ENCODE data around the gene PPM1H.

PPM1H gene

DNA sequence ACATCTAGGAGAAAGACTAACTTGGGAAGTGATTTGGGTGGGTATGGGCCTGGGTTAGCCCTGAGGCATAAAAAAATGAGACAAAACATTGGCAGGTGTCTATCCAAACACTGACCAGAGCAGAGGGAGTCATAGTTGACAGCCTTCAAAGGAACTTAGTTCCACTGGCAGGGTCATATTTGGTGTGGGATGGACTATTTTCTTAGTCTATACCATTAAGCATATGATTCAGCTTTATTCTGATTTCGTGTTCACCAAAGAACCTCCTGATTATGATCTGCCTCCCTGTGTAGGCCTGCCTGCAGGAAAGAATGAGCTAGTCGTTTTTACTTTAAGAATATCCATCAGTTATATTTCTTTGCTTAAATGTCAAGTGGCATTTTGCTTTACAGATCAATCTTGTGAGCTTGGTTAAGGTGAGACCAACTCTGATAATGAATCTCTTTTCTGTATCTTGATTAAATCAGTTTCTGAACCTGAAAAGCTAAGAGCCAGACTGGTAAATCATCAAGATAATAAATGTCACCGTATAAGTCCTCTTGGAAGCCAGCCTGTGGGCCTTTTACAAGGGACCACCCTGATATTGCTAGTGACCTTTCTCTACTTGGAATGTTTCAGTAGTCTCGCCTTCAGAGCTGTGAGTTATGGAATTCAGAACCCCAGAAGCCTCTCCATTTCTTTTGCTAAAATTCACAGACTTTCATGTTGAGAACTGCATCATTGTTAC, 285.4 kb downstream of the PPM1H start:
- DNase-seq (ENCODE audit: low read depth) = no peak

DNA sequence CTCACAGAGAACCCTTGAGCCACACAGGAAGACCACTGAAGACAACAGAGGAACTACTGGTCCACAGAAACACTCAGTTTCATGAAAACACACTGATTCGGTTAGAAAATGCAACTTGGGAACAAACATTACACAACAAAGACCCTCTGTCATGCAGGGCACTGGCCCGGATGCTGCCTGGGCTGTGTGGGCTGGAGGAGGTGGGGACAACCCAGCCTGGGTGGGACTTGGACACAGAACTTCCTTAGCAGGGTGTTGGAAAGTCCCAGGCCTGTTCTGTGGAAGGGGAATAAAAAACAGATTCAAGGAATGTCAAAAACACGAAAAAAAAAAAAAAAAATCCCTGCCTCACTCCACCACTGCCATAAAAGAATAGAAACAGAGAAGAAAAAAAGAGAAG, 287.4 kb downstream of the PPM1H start:
- DNase-seq (ENCODE audit: low read depth) = no peak

DNA sequence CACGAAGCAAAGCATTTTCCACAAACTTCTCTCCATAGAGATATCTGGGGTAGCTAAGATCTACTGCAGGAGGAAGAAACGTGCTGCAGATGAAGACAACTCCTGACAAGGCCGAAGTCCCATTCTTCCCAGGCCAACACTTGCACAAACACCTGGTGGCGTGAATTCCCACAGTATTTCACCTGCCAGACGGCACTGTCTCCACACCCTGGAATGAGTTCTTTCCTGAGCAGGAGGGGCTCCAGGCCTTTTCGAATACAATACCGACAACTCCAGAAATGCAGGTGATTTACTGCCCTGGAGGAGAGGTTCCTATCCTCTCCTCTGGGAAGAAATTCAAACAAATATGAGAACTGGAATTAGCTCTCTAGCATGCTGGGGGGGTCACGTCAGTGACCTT, 288.4 kb downstream of the PPM1H start:
- no peak for DNase-seq (ENCODE audit: low read depth)

DNA sequence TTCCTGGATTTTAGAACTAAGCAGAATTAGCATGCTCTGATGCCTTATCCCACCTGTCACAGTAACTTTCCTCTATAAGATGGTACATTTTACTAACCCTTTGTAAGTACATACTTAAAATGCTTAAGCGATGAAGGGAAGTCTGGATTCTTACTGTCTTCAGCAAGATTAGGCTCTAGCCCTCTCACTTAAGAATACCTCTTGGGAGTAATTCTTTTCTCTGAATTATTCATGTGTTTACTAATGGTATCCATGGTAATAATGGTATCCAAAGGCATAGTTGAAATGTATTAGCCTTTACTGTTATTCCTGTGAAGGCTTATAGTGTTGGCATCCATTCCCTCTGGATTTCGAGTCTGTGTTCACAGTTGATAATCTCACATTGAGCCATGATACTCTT, 291.5 kb downstream of the PPM1H start:
- DNase-seq (ENCODE audit: low read depth) = peak; percentile 32

DNA sequence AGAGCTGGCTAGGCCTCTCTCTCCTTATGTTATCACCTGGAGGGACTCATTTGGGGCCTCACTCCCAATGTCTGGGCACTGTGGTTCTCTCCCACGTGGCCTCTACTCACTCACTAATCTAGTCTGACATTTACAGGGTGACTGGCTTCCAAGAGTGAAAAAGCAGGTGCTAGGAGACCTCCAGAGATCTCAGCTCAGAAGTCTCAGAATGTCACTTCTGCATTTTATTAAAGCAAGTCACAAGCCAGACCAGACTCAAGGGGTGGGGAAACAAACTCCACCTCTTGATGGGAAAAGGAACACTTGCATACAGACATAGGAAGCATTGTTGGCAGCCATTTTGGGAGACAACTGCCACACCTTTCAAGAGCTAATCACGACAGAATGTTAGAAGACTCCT, 292.5 kb downstream of the PPM1H start:
- no peak for DNase-seq (ENCODE audit: low read depth)

DNA sequence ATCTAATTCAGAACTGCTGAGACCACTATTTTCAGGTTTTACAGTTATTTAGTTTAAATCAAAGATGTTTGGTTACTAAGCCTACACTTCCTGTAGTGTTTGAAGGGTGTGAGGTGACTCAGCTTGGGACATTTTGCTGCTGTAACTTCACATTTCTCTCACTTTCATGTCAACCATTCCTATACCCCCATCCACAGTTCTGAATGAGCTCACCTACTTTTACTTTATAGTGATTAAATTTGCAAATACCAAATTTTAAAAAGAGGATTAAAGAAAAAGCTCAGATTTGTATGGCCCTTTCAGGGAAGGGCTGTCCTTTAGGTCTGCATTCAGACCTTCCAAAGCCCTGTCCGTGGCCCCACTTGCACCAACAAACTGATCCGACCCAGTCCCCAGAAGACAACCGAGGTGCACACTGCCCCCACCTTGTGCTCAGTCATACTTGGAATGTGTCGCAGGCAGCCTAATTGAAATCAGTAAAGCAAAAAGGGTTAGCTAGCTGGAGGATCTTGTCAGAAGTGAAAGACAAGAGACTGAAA, 294.0 kb downstream of the PPM1H start:
- DNase-seq (ENCODE audit: low read depth) = peak; percentile 24

DNA sequence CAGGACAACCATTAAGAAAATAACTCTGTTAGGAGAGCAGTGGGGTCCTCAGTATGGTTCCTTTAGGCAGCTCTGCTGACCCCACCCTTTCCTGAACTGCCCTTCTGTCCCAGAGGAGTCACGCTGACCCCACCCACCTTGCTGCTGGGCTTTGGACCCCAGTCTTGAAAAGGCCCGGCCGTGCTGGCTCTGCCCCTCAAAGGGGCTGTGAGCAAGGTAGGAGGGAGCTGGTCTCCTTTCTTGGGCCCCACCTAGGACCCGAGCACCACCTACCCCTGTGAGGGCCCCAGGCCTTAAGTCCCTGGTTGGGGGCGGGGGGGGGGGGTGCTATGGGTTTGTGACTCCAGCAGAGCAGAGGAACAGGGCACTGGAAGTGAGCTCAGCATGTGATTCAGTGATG, 297.3 kb downstream of the PPM1H start:
- DNase-seq (ENCODE audit: low read depth) = no peak

DNA sequence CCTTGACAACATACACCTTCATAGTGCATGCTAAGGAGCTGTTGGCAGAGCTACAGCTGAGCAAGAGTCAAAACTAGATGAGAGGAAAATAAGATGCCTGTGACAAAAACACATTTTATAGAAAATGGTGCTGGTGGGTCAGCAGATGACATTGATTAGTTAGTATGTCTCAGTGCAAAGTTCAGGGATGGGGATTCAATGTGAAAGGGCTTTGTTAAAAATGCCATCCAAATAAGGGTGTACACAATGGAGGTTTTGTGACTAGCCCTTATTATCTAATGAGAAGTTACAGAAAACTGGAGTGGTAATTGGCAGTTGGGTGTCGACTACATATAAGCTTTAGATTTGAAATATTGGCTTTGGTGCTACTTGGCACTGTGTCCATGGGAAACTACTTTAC, 299.3 kb downstream of the PPM1H start:
- DNase-seq (ENCODE audit: low read depth) = no peak

DNA sequence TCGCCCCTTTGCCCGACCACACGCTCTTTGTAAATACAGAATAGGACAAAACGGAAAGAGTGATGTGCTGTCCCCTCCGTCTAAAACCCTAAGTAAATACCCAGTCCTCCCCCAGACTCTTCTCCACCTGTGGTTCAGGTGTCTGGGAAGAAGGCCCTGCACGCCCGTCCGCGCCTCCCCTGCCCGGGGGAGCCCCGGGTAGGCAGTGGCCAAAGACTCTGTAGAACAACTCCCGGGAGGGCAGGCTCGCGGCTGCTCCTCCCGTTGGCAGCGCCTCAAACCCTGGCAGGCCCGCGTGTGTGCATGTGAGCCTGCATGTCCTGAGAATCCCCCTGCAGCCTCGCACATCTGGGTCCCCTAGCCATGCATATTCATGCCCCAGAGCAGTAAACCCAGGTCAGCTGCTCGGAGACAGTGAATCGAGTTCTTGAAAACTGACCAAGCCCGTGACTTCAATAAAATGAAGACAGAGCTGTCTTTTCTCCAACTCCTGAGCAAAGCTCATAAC, 302.5 kb downstream of the PPM1H start:
- DNase-seq (ENCODE audit: low read depth) = no peak

DNA sequence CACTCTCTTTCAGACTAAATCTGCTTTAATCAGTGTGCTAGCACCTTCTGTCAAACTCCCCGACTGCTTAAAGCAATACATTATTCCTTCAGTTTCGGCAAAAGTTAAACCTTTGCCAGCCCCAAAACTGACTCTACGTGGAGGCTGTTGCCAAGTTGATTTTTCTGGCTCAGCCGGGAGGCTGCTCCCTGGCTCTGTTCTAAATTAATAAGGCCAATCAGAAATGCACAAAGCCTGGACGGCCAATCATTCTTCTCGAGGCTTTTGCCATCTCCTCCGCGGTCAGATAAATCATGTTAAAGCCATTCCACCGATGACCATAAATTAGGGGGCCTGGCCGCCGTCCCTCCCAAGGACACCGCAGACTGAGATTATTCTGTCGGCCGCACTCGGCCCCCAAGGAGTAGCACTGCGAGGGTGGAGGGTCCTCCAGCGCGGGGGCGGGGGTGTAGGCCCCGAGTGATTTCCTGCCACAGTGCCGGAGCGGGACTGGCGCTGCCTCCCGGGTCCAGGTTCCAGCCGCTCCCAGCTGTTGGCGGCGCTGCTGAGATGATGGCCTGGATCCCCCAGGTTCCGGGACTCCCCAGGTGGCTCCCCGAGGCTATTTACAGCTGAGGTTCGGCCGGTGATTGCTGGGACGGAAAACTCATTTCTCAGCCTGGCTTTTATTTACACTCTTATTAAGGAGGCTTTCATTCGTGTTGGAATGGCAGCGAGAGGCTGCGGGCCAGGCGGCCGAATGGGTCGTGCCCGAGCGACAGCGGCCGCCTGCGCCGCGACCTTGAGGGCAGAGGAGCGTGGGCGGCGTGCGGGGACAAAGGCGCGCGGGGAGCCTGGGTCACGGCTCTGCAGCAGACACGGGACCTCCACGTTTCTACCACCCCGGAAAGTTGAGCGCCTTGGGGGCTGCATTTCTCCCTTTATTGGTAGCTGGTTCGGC, 303.2 kb downstream of the PPM1H start:
- DNase-seq (ENCODE audit: low read depth) = peak; percentile 79

DNA sequence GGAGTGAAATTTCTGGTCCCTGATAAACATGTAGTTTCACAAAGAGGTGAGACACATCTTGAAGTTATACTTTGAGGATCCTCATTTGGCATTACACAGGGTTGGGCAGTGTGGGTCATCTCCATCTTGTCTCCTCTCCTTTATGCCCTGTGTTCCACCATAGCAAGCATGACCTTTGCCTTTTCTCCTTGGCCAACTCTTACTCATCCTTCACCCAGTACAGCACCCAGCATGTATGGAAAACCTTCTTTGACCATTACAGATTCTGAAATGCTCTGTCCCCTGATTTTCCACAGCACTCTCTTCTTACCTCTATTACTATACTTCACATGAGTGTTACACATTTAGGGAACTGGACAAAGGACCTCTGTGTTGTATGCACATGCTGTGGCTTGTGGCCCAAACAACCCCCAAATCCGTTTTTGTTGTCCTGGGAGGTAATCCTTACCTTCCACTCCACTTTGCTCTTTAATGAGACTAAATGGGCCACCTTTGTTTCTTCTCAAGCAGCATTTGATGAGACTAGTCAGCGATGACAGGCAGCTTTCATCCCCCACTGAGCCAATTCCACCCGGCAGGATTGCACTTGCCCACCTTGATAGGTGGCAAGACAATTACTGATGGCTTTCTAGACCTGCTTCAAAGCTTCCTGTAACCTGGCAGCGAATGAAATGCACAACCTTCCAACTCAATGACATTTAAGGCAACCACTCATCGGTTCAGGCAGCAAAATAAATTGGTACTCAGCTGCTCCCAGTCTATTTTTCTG, 304.8 kb downstream of the PPM1H start:
- no peak for DNase-seq (ENCODE audit: low read depth)

DNA sequence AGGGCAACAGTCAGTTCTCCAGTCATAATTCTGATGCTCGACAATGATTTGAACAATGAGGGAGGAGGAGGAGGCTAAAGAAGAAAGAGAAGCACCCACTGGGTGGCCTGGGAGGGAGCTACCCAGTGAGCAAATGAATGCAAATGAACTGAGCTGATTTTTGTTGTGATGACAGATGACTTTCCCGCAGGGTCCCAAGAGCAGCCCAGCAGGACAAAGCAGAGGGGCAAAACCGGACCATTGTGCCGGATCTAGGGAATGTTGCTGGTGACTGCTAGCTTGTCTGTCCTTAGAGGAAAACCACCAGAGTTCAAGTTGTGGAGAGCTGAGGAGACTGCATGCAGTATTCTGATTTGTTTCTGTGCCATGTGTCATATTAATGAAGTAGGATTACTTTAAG, 305.5 kb downstream of the PPM1H start:
- no peak for DNase-seq (ENCODE audit: low read depth)

DNA sequence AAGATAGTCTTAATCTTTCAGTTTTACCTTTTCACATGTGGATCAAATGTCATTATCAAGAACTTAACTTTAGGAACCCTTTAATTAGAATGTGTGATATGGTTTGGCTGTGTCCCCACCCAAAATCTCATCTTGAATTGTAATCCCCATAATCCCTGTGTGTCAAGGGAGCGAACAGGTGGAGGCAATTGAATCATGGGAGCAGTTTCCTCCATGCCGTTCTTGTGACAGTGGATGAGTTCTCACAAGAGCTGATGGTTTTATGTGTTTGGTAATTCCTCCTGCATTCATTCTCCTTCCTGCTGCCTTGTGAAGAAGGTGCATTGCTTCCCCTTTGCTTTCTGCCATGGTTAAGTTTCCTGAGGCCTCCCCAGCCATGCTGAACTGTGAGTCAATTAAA, 307.8 kb downstream of the PPM1H start:
- no peak for DNase-seq (ENCODE audit: low read depth)

DNA sequence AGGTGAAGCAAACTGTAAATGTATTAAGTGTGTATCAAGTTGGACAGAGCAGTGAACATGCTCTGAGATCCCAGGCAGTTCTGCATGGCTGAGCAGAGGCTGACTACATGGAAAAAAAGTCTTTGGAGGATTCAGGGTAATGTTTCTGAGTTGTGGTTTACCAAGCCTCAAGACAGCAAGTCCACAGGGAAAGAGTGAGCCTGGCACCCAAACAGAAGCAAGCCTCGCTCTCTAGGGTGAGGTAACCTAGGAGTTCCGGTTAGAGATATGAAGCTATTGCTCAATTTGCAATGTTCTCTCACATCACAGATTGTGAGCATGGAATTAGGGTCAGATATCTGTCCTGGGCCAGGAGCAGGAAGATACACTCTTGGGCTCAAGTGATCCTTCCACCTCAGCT, 309.7 kb downstream of the PPM1H start:
- DNase-seq (ENCODE audit: low read depth) = peak; percentile 98

DNA sequence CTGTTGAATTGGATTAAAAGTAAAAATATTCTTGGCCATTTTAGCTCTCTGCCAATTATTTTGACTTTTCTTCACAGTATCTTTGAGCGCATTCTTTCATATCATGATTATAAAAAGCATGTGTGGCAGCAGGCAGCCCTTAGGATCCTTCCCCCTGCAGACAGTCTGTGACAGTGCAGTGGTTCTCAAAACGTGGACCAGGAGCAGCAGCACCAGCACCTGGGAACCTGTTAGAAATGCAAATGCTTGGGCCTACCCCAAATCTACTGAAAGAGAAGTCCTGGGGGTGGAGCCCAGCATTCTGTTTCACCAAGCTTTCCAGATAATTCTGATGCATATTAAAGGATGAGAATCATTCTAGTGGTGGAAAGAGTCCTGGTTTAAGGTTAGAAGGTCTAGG, 312.8 kb downstream of the PPM1H start:
- DNase-seq (ENCODE audit: low read depth) = no peak

DNA sequence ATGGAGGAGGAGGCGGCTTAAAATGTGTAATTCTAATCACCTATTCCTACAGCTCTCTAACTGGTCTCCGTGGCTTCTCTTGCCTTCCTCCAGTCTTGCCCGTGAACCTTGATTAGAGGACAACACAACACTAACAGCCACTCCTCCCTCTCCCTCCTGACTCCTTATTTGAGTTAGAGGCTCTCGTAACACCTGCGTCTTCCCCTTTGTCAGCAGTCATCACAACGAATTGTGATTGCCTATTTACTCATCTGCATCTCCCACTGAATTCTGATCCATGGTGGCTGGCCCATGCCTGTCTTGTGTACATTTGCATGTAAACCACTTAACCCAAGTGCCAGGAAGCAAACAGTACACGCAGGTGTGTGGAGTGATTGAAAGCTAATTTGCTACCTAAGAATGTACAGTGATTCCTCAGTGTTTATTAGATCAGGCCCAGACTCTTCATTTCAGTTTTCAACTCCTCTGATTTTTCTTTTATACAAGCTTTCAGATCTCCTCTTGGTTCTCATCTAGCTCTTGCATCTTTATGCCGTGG, 313.8 kb downstream of the PPM1H start:
- DNase-seq (ENCODE audit: low read depth) = no peak

DNA sequence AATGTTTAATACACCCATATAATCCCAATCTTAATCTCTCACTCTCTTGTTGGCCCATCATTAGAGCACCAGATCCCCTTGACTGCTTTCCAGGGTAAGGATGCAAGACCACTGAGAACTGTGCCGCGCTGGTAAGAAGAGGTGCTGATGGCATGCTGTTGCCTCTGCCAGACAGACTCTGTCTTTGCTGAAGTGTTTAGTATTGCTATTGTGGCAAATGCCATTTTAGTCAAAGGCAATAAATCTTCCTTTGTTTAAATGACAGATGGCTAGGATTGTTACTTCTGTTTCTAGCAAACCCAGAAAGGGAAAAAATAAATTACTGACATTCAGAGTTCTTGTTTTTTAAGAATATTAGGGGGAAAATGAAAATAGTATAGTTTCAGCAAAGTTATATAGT, 316.0 kb downstream of the PPM1H start:
- DNase-seq (ENCODE audit: low read depth) = no peak

DNA sequence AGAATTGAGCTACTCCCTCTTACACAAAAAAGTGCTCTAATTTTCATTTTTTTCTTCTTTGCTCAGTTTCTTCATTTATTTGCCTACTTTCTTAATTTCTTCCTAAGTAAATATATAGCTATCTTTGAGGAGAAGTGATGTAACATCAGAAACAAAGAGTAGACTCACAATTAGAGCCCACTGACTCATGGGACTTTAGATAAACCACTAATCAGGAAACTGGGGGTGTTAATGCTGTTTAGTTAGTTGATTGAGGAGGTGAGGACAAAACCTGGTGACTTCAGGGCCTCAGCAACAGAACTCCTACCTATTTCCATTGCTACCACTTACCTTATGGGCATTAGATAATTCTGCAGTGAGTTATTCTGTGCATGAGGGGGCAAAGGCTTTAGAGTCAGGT, 316.6 kb downstream of the PPM1H start:
- DNase-seq (ENCODE audit: low read depth) = no peak

DNA sequence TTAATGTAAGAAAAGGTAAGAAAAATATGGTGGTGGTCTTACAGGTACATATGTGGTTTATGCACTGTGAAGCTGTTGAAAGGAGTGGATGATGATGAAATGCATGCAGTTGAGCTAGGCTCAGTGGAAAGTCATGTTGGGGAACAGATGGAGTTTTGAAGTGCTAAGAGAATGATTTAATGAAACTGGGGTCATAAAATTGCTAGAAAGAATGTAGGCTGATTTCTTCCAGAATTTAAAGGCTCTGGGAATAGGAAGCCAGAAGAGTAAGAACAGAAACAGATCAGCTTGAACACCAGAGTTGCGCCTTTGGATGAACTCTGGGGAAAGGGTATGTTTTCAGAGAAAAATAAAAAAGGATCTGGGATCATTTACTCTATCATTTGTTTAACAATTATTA, 321.9 kb downstream of the PPM1H start:
- no peak for DNase-seq (ENCODE audit: low read depth)

DNA sequence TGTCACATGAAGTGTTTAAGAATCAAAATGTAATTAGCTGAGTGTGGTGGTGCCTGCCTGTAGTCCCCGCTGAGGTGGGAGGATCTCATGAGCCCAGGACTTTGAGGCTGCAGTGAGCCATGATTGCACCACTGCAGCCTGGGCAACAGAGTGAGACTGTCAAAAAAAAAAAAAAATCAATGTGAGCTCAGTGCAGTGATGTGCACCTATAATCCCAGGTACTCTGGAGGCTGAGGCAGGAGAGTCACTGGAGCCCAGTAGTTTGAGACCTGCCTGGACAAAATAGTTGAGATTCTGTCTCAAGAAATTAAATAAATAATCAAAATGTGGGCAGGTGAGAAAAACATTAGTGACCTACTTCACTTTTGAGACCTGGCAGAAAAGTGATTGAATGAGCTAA, 328.3 kb downstream of the PPM1H start:
- DNase-seq (ENCODE audit: low read depth) = no peak

DNA sequence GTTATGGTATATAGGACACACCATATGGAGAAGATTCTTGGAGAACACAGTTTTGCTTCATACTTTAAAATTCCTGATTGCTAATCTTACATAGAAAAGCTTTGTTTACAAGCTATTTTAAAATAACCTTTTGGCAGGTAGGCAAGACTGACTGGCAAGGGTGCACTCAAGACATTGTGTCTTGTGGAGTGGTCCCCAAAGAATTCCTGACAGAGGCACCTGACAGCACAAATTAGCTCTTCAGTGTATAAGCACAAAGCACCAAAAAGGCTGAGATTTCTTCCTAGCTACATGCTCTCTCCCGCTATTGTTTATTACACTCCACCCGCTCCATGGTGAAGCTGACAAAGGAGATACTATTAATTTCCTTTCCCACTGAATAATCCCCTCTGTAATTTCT, 329.0 kb downstream of the PPM1H start:
- no peak for DNase-seq (ENCODE audit: low read depth)

DNA sequence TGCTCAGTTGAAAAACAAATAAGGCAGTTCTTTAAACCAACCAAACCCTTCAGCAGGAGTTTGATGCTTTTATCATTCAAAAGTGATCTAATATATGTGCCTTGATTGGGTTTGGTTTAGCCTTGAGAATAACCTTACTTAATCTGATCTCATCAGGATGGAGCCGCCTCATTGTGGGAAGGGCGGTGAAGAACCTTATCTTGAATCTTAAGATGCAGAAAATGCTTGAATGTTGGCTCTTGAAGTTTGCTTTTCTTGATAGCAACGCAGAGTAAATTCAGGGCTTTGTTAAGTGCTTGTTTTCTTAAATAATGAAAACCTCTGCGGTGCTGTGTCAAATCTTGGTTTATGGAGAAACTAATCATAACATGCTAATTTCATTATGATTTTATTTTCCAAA, 330.1 kb downstream of the PPM1H start:
- DNase-seq (ENCODE audit: low read depth) = peak; percentile 62
